Ovary (tissue), 3 donors: ENCODE measurements around the gene KCNIP4.

ENCODE experiments used
- POLR2A ChIP-seq: fragments of 450-650 bp; IDR thresholded peaks from one replicate; pipeline ENCODE4 v1.6.1; 2017; ENCODE audit warnings: antibody characterized with exemption, mild to moderate bottlenecking, moderate library complexity
- TF ChIP-seq, protein P1 (sequence below), 3 donors: fragments of 450-650 bp in 2 of 3; fragments of 200-600 bp in 1 of 3; IDR thresholded peaks; one replicate each; pipeline versions ENCODE4 v1.5.1 to v1.8.0; 2016 to 2022; ENCODE audit warnings: antibody characterized with exemption in 3 of 3, mild to moderate bottlenecking in 1 of 3
- donor health status: DM: no; HTN: no; CAD: no.

DNA sequence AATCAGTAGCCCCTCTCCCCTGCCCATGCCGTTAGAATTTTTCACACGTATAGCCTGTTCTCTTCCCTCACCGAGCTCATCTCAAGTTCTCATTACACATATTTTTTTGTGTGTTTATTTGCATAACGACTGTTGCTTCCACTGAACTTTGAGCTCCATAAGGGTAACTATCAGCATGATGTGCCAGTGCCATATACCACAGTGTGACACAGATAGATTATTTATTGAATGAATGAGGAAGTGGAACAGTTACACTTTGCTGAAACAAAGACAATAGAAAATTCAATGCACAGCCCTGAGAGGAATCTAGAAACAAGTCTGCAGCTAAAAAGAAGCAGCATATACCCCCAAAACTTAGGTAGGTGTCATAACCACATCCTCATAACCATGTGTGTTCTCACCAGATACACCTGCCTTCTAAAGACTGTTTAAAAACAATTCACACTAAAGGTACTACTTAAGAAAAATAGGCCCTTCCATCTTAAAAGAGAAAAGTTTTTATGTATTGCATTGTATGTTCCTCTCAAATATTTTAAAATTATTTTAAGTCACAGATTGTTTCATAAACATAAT, 858.4 kb downstream of the KCNIP4 start:
- no peak for TF ChIP-seq POLR2A
- TF ChIP-seq, protein P1, sequence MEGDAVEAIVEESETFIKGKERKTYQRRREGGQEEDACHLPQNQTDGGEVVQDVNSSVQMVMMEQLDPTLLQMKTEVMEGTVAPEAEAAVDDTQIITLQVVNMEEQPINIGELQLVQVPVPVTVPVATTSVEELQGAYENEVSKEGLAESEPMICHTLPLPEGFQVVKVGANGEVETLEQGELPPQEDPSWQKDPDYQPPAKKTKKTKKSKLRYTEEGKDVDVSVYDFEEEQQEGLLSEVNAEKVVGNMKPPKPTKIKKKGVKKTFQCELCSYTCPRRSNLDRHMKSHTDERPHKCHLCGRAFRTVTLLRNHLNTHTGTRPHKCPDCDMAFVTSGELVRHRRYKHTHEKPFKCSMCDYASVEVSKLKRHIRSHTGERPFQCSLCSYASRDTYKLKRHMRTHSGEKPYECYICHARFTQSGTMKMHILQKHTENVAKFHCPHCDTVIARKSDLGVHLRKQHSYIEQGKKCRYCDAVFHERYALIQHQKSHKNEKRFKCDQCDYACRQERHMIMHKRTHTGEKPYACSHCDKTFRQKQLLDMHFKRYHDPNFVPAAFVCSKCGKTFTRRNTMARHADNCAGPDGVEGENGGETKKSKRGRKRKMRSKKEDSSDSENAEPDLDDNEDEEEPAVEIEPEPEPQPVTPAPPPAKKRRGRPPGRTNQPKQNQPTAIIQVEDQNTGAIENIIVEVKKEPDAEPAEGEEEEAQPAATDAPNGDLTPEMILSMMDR (IDR thresholded peaks at IDR 0.05) = no peak
